Neural cell (in vitro differentiated cells): ENCODE measurements around the gene CADM4.

ENCODE experiments used
- CTCF ChIP-seq: fragments of 450-650 bp; IDR thresholded peaks from 2 replicates; pipeline ENCODE4 v1.5.1; 2014; ENCODE audit warnings: antibody characterized with exemption, mild to moderate bottlenecking, moderate library complexity; ENCODE audit not compliant: poor library complexity, severe bottlenecking
- EZH2 ChIP-seq: fragments of 200-600, 300-800 bp; shearing (Covaris generic), sonication (generic); IDR thresholded peaks from 2 replicates; pipeline ENCODE4 v1.6.1; 2014; ENCODE audit warnings: antibody characterized with exemption, low read length, borderline replicate concordance, mild to moderate bottlenecking; ENCODE audit not compliant: insufficient read depth, poor library complexity, severe bottlenecking

GRCh38 chr19:43609872-43610271 lies 29.8 kb downstream of the CADM4 start:
- TF ChIP-seq EZH2 (no peak), CTCF (no peak)
